Endothelial cell of umbilical vein (primary cell): ENCODE data around the gene DGUOK. TPM values are rescaled to one million over a fixed set of nuclear protein-coding genes. Genes with fewer than 3 reads are reported as not detected.

ENCODE experiments used
- BruUV-seq: library from RNA; stranded (reverse); fragments of 400-500 nt; replicated peaks from 2 replicates; lab custom pipeline; 2021; lab: Mats Ljungman, UMichigan
- CTCF ChIA-PET: fragments of 300-600, 350-600 bp; sonication (Branson Sonifier 250); formaldehyde crosslinking; loops from one replicate; lab custom pipeline; 2021; ENCODE audit warnings: antibody characterized with exemption, inconsistent platforms; lab: Charles Lee
- POLR2A ChIA-PET: fragments of 300-600, 350-600 bp; sonication (Branson Sonifier 250); formaldehyde crosslinking; loops from one replicate; lab custom pipeline; 2021; ENCODE audit warnings: antibody characterized with exemption, inconsistent platforms; lab: Charles Lee
- DNase-seq: peaks from one replicate; pipeline ENCODE4 v3.0.0-alpha.2; 2011; ENCODE audit warnings: low read depth, low spot score
- FAIRE-seq: peaks from 2 replicates; lab custom pipeline; 2011; peaks lifted over from hg19 to GRCh38; lab: Jason Lieb, UNC
- H2AFZ ChIP-seq: 2 replicates; pipeline ENCODE4 v1.6.0; 2012; ENCODE audit warnings: low read depth, low read length, control low read depth, inconsistent platforms
- H3K27ac ChIP-seq: 2 replicates; pipeline ENCODE4 v1.5.1; 2011; ENCODE audit warnings: low read depth, mild to moderate bottlenecking, control low read depth, low read length, moderate library complexity; ENCODE audit not compliant: insufficient read depth
- H3K27me3 ChIP-seq, 2 experiments: 2 replicates each; pipeline versions ENCODE4 v1.6.0 to v1.6.1; 2011; ENCODE audit warnings: low read length in 2 of 2, mixed read lengths in 1 of 2; ENCODE audit not compliant: control insufficient read depth in 2 of 2, insufficient read depth in 2 of 2
- H3K36me3 ChIP-seq, 2 experiments: 2 replicates in 1 of 2; 3 replicates in 1 of 2; pipeline ENCODE4 v1.5.1; 2011; ENCODE audit warnings: low read length in 2 of 2, mild to moderate bottlenecking in 1 of 2, moderate library complexity in 1 of 2; ENCODE audit not compliant: control insufficient read depth in 2 of 2, insufficient read depth in 2 of 2; ENCODE audit errors: extremely low read depth in 1 of 2
- H3K4me1 ChIP-seq: 3 replicates; pipeline ENCODE4 v1.5.1; 2011; ENCODE audit warnings: mild to moderate bottlenecking, low read length; ENCODE audit not compliant: control insufficient read depth, insufficient read depth; ENCODE audit errors: extremely low read depth
- H3K4me2 ChIP-seq: 2 replicates; pipeline ENCODE4 v1.6.1; 2011; ENCODE audit warnings: low read length, control low read depth, mixed read lengths; ENCODE audit not compliant: insufficient read depth
- H3K4me3 ChIP-seq, 3 experiments: fragments of 200-600 bp in 1 of 3; sonication (generic), shearing (Covaris generic) in 1 of 3; replicated peaks in 1 of 3; 2 replicates each; pipeline ENCODE4 v1.5.1; 2011 to 2016; ENCODE audit warnings: control low read depth in 3 of 3, low read length in 3 of 3, mild to moderate bottlenecking in 2 of 3, inconsistent platforms in 1 of 3, low read depth in 1 of 3, moderate library complexity in 1 of 3; ENCODE audit not compliant: insufficient read depth in 1 of 3
- H3K79me2 ChIP-seq: 2 replicates; pipeline ENCODE4 v1.6.0; 2012; ENCODE audit warnings: low read length, inconsistent platforms; ENCODE audit not compliant: control insufficient read depth, insufficient read depth
- H3K9ac ChIP-seq: replicated peaks from 2 replicates; pipeline ENCODE3; 2011; ENCODE audit warnings: low read length, control low read depth; ENCODE audit not compliant: insufficient read depth; ENCODE audit errors: extremely low read depth
- H3K9me1 ChIP-seq: replicated peaks from 3 replicates; pipeline ENCODE4 v1.6.0; 2011; ENCODE audit warnings: mild to moderate bottlenecking, low read length; ENCODE audit not compliant: control insufficient read depth, insufficient read depth; ENCODE audit errors: extremely low read depth
- H3K9me3 ChIP-seq: replicated peaks from 2 replicates; pipeline ENCODE4 v1.5.1; 2012; ENCODE audit warnings: low read length, inconsistent platforms; ENCODE audit not compliant: control insufficient read depth, insufficient read depth
- H4K20me1 ChIP-seq: replicated peaks from 2 replicates; pipeline ENCODE3; 2011; ENCODE audit warnings: mild to moderate bottlenecking, low read length; ENCODE audit not compliant: control insufficient read depth, insufficient read depth; ENCODE audit errors: extremely low read depth
- EZH2 ChIP-seq: IDR thresholded peaks from 2 replicates; pipeline ENCODE4 v1.6.1; 2012; ENCODE audit warnings: borderline replicate concordance, low read depth, mild to moderate bottlenecking, moderate library complexity, low read length, inconsistent platforms; ENCODE audit not compliant: severe bottlenecking
- FOS ChIP-seq: IDR thresholded peaks from 2 replicates; pipeline ENCODE4 v1.6.1; 2011; ENCODE audit warnings: mild to moderate bottlenecking, low read length, moderate library complexity, borderline replicate concordance; ENCODE audit not compliant: insufficient read depth
- GATA2 ChIP-seq: IDR thresholded peaks from 2 replicates; pipeline ENCODE4 v1.7.0; 2011; ENCODE audit warnings: low read depth, mild to moderate bottlenecking, moderate library complexity, mixed read lengths, low read length; ENCODE audit not compliant: insufficient read length, insufficient read depth
- JUN ChIP-seq: IDR thresholded peaks from 2 replicates; pipeline ENCODE4 v1.6.1; 2011; ENCODE audit warnings: borderline replicate concordance, low read depth; ENCODE audit not compliant: insufficient read length, insufficient read depth
- MYC ChIP-seq: IDR thresholded peaks from one replicate; pipeline ENCODE4 v1.6.1; 2011; ENCODE audit warnings: mild to moderate bottlenecking, low read depth, low read length
- POLR2A ChIP-seq: IDR thresholded peaks from 2 replicates; pipeline ENCODE4 v1.6.1; 2012; ENCODE audit warnings: low read depth, mild to moderate bottlenecking, control low read depth, low read length
- POLR2AphosphoS5 ChIP-seq: IDR thresholded peaks from 2 replicates; pipeline ENCODE4 v1.6.1; 2012; ENCODE audit warnings: low read depth, mild to moderate bottlenecking, control low read depth, low read length, moderate library complexity; ENCODE audit not compliant: insufficient read depth
- dilution Hi-C: fragments of 300-500 bp; cut with MboI; formaldehyde crosslinking; loops from one replicate; pipeline ENCODE4 v1.15.0; 2019; ENCODE audit warnings: low sequenced_read_pairs; ENCODE audit not compliant: extremely low pct_ligation_motif_present
- intact Hi-C: fragments of 100-400 bp; cut with micrococcal nuclease; formaldehyde crosslinking; loops from one replicate; pipeline ENCODE4 v1.10.0; 2022
- polyA plus RNA-seq, 4 experiments: library from polyadenylated mRNA; depleted of rRNA in 3 of 4; stranded (reverse) in 3 of 4; unstranded in 1 of 4; fragments of >200 nt; gene quantifications; 2 replicates each; pipeline versions ENCODE4 v1.2.1 to v1.2.3, GENCODE V29; 2011 to 2012; ENCODE audit warnings: missing spikeins in 1 of 4
- total RNA-seq: library from RNA; stranded (reverse); gene quantifications from 2 replicates; pipeline ENCODE4 v1.2.3, GENCODE V29; 2021
- TF ChIP-seq, protein P1 (sequence below), 2 donors: IDR thresholded peaks; 1 replicate in 1 of 2; 2 replicates in 1 of 2; pipeline ENCODE4 v1.5.1; 2011; ENCODE audit warnings: low read length in 2 of 2, mild to moderate bottlenecking in 2 of 2, moderate library complexity in 2 of 2, control low read depth in 1 of 2, inconsistent platforms in 1 of 2, low read depth in 1 of 2; ENCODE audit not compliant: insufficient read depth in 1 of 2; ENCODE audit errors: extremely low read depth in 1 of 2
- TF ChIP-seq, protein P2 (sequence below): IDR thresholded peaks from 2 replicates; pipeline ENCODE4 v1.6.1; 2011; ENCODE audit not compliant: insufficient read depth, insufficient read length

Gene DGUOK
- total and polyA plus RNA-seq, 2 donors (not counting 3 experiments of a cell fraction or from before 2014, with no cell fraction given), result 51.8 to 77.5 TPM

DNA sequence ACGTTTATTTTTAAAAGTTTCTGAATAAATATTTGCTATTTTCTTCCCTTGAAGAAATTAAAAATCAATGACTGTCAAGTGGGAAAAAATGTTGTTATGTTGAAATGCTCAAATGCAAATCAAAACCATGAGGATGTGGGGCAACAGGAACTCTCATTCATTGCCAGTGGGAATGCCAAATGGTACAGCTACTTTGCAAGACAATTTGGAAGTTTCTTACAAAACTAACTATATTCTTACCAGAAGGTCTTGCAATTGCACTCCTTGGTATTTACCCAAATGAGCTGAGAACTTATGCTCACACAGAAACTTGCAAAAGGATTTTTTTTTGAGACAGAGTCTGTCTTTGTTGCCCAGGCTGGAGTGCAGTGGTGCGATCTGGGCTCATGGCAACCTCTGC is 41.3 kb upstream of the DGUOK start:
- DNase-seq, result no peak
- H3K36me3 ChIP-seq, result no peaks in the 10 kb centered on the region
- dilution Hi-C loops (no loop called here), intact Hi-C loops (no loop called here)
- CTCF ChIA-PET, result interaction anchor here (1.0 kb wide), 1 partner anchor 12 kb away, joined by 4 read pairs; no protein-coding TSS in a partner anchor
- no peak for FAIRE-seq
- no peaks in the 10 kb centered on the region for H4K20me1 ChIP-seq
- POLR2A ChIA-PET, result no interaction called here
- H2AFZ ChIP-seq, result no peak overlapping the region
- H3K9me1 ChIP-seq, result no peaks in the 10 kb centered on the region
- no peaks in the 10 kb centered on the region for H3K27me3 ChIP-seq
- no peaks in the 10 kb centered on the region for H3K79me2 ChIP-seq
- H3K4me3 ChIP-seq, result no peak overlapping the region
- H3K9me3 ChIP-seq, result no peaks in the 10 kb centered on the region
- BruUV-seq, result no TSS peak
- TF ChIP-seq GATA2 (no peak), POLR2AphosphoS5 (no peak), FOS (no peak)
- TF ChIP-seq, protein P1, sequence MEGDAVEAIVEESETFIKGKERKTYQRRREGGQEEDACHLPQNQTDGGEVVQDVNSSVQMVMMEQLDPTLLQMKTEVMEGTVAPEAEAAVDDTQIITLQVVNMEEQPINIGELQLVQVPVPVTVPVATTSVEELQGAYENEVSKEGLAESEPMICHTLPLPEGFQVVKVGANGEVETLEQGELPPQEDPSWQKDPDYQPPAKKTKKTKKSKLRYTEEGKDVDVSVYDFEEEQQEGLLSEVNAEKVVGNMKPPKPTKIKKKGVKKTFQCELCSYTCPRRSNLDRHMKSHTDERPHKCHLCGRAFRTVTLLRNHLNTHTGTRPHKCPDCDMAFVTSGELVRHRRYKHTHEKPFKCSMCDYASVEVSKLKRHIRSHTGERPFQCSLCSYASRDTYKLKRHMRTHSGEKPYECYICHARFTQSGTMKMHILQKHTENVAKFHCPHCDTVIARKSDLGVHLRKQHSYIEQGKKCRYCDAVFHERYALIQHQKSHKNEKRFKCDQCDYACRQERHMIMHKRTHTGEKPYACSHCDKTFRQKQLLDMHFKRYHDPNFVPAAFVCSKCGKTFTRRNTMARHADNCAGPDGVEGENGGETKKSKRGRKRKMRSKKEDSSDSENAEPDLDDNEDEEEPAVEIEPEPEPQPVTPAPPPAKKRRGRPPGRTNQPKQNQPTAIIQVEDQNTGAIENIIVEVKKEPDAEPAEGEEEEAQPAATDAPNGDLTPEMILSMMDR (IDR thresholded peaks at IDR 0.05; ENCODE audit: extremely low read depth in 1 of 2, insufficient read depth in 1 of 2, low read depth in 1 of 2, low read length in 2 of 2), result no peak
- H3K9ac ChIP-seq, result no peak overlapping the region
- no peaks in the 10 kb centered on the region for H3K4me1 ChIP-seq
- no peak overlapping the region for H3K27ac ChIP-seq
- no peak overlapping the region for H3K4me2 ChIP-seq

DNA sequence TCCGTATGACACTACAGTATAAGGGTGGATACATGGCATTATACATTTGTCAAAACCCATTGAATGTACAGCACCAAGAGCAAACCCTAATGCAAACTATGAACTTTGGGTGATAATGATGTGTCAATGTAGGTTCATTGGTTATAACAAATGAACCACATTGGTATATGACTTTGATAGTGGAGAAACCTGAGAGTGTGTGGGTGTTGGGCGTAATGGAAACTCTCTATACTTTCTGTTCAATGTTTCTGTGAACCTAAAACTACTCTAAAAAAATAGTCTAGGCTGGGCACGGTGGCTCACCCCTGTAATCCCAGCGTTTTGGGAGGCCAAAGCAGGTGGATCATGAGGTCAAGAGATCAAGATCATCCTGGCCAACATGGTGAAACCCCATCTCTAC is 40.3 kb upstream of the DGUOK start:
- Histone ChIP-seq H3K27me3 (peaks cover 0 to 4% of the 10 kb centered on the region in 2 experiments), H3K4me1 (no peaks in the 10 kb centered on the region), H4K20me1 (no peaks in the 10 kb centered on the region), H3K9ac (no peak overlapping the region), H3K79me2 (no peaks in the 10 kb centered on the region), H3K36me3 (no peaks in the 10 kb centered on the region), H3K4me2 (no peak overlapping the region), H3K9me1 (no peaks in the 10 kb centered on the region), H3K4me3 (no peak overlapping the region), H3K27ac (no peak overlapping the region), H3K9me3 (no peaks in the 10 kb centered on the region), H2AFZ (no peak overlapping the region)
- dilution Hi-C loops (no loop called here), intact Hi-C loops (no loop called here)
- POLR2A ChIA-PET, result no interaction called here
- DNase-seq (no peak), FAIRE-seq (no peak)
- CTCF ChIA-PET, result no interaction called here
- TF ChIP-seq MYC (no peak), JUN (no peak), FOS (no peak), POLR2A (no peak), POLR2AphosphoS5 (no peak), GATA2 (no peak), EZH2 (no peak)
- TF ChIP-seq, protein P2, sequence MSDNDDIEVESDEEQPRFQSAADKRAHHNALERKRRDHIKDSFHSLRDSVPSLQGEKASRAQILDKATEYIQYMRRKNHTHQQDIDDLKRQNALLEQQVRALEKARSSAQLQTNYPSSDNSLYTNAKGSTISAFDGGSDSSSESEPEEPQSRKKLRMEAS, result no peak
- TF ChIP-seq, protein P1 (IDR thresholded peaks at IDR 0.05; ENCODE audit: extremely low read depth in 1 of 2, insufficient read depth in 1 of 2, low read depth in 1 of 2, low read length in 2 of 2), result no peak
- no TSS peak for BruUV-seq
